Stimulated activated CD8-positive, alpha-beta memory T cell treated with anti-CD3 and anti-CD28 coated beads, Interleukin-15, amount 100 ng/mL, for 24 hours (primary cell): ENCODE results near the gene PNPLA7.
A peak's percentile ranks its signal among the peaks of the same experiment; 100 is the strongest.
"Not testable (repeated sequence)": the region's sequence is repeated elsewhere in the genome, so short reads cannot be mapped to it uniquely, and the experiment has no call there.

ENCODE experiments used
- DNase-seq: peaks from one replicate; pipeline ENCODE4 v3.0.0-alpha.2; 2020; ENCODE audit warnings: low read depth

PNPLA7 gene

DNA sequence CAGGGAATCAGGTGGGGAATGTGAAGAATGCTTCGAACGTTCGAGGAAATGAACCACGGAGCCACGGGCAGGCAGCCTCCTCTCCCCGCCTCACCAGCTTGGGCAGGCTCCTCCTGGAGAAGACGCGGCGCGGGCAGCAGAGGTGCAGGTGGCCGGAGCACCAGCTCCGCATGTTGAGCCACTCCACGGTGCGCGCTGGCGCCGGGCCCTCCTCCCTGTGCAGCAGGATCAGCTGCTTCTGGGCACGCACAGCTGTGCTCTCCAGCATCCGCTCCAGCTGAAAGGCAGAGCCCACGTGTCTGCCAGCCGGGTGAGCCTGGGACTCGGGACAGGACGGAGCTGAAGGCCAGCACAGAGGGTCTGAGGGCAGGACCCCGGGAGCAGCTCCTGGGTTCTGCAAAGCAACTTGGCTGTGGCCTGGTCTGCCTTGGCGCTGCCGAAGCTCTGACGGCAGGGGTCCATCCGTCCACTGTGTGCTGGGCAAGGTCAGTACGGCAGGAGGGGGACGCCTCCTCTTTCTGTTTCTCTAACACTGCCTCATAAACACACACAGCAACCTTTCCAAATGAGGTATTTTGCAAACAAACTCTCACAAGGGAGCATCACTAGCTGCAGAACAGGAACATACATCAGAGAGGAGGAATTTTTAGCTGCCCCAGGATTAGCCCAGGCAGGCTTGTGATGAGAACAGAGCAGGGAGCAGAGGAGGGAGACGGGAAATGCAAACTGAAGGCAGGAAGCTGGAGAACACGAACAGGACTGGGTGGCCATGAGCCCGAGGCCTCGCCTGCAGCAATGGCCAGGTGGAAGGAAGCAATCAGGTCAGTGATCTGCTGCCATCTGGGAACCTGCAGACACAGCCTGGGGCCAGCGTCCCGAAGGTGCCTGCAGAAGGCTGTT lies 71.0 kb downstream of the PNPLA7 start:
- DNase-seq: no peak

GRCh38 chr9:137478613-137478961 lies 71.6 kb downstream of the PNPLA7 start:
- DNase-seq: no peak

DNA sequence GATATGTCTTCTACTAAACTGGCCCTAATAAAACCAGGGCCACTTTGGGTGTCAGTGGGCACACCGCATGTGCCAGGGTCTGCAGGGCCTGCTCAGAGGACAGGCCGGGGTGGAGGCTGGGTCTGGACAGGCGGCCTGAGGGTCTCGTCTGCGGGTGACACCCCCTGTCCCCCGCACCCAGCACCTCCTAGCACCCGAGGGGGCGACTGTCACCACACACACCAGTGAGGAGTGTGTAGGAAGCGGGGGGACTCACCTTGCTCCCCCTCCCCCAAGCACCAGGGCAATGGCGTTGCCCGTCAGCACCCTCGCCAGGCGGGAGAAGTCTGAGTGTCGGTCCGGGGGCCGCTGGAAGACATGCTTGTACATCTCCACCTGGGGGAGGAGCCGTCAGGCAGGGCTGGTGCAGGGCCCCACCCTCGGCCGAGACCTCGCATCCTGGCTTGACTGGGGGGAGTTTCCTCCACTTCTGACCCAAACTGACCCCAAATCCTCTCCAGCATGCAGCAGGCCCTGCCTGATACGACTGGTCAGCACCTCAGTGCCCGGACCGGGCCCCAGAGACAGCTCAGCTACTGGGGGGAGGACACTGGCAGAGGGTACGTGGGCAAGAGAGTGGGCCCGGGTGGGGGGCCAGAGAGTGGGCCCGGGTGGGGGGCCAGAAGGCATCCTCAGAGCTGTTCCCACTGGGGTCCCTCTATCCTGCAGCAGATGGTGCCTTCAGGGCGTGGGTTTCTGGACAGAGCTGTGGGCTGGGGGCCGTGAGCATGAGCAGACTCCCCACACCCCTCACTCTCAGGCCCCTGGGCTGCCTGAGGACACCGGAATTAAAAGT lies 72.2 kb downstream of the PNPLA7 start:
- DNase-seq: no peak

GRCh38 chr9:137476856-137477255 lies 73.3 kb downstream of the PNPLA7 start:
- DNase-seq: no peak

GRCh38 chr9:137475666-137476065 lies 74.5 kb downstream of the PNPLA7 start:
- no peak for DNase-seq

DNA sequence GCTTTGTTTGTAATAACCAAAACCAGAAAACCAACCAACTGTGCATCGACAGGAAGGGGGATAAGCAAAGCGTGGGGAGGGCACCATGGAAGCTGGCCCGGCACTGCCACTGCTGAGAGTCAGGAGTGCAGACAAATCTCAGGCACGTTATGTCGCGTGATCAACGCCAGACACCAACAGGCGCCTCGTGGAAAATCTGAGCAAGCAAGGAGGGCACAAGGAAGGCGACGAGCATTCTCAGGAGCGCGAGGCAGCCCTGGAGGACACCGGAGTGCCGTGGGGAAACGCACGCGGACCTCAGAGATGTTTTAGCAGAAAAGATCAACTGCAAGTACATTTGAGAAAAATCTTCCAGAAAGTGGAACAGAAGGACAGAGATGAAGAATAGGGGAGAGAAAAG lies 75.9 kb downstream of the PNPLA7 start:
- no peak for DNase-seq

- DNase-seq: no peak
These were observed 79.4 kb downstream of the PNPLA7 start for GRCh38 chr9:137470785-137471184.

DNA sequence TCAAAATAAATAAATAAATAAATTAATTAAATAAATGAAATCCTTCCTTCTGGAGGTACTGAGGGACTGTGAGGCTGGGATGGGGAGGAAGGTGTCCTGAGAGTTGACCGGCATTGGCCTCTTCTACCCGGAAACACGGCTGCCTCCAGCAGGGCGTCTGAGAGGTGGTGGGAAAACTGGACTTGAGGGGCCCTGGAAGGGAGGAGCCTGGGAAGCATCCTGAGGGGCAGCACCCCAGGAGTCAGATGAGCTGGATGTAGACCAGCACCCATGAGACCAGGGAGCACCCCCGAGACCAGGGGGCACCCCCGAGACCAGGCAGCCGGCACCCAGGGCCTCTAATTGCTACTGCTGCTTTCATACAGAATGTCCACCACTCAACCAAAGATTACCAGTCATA lies 82.3 kb downstream of the PNPLA7 start:
- DNase-seq: no peak

DNA sequence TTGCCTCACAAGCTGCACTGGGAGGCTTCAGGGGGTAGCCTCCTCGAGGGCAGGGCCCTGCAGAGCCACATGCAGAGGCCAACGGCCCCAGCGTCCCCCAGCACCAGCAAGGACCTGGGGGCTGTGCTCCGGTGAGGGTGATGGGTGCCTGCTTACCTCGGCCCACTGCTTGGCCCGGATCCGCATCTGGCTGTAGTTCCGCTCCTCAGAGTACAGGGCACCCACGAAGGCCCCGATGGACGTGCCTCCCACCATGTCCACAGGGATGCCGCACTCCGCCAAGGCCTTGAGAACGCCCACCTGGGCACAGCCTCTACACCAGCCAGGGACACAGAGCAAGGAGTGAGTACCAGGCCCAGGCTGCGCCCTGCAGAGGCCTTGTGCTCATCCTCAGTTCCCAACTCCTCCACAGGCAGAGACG lies 83.0 kb downstream of the PNPLA7 start:
- no peak for DNase-seq

- not testable (repeated sequence) for DNase-seq
These were observed 83.7 kb downstream of the PNPLA7 start for GRCh38 chr9:137466389-137467085.

DNA sequence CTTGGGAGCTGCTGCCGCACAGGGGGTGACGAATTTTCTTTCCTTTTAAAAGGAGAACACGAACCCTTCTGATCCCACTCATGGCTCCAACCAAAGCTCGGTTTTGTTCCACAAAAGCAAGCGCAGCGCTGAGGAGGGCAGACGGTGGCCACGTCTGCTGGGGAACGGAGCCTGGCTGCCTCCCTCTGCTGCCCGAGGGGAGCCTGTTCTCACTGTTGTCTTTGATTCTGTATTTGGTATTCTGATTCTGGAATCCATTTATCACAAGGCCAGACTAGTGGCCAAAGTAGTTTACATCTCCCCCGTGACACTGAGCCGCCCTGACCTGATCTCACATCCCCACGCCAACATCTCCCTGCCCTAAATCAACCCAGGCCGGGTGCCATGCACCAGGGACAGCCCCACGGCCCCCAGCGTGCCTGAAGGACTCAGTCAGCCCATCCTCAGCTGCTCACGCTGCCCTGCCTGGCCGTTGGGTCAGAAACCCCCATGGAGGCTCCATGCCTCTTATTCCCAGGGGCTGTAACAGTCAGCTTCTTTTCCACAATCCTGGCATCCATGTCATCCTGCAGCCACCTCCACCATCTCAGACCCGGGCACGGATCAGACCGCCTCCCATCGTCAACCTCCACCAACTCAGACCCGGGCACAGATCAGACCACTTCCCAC lies 84.3 kb downstream of the PNPLA7 start:
- DNase-seq: no peak

DNA sequence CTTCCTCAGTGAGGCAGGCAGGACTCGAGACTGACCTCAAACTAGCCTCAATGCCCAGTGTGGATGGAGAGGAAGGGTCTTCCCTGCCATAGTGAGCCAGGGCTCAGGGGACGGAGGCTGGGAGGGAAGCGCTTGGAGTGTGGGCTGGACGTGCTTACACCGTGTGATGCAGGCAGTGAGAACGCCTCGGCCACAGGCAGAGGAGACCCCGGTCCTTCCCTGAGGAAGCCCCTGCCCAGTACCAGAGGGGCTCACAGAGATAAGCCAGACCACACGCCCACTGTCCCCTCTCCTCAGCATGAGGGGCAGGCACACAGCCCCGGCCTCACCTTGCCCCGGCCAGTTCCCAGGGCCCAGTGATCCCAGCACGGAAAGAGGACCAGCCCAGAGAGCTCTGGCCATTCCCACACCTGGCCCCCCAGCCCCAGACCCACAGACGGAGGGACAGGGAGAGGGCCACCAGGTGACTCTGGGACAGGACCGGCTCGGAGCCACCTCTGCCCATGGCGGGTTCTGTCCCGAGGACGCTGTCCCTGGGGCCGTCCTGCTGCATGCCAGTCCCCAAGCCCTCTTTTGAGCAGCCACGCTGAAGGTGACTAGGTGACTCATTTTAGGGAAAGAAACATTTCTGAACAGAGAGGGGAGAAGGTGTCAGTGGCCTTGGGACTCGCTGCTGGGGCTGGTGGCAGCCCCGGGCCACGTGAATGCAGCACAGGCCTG lies 85.0 kb downstream of the PNPLA7 start:
- DNase-seq: no peak

- no peak for DNase-seq
These were observed 85.8 kb downstream of the PNPLA7 start for GRCh38 chr9:137464291-137464999.

GRCh38 chr9:137463931-137464290 lies 86.3 kb downstream of the PNPLA7 start:
- no peak for DNase-seq

DNA sequence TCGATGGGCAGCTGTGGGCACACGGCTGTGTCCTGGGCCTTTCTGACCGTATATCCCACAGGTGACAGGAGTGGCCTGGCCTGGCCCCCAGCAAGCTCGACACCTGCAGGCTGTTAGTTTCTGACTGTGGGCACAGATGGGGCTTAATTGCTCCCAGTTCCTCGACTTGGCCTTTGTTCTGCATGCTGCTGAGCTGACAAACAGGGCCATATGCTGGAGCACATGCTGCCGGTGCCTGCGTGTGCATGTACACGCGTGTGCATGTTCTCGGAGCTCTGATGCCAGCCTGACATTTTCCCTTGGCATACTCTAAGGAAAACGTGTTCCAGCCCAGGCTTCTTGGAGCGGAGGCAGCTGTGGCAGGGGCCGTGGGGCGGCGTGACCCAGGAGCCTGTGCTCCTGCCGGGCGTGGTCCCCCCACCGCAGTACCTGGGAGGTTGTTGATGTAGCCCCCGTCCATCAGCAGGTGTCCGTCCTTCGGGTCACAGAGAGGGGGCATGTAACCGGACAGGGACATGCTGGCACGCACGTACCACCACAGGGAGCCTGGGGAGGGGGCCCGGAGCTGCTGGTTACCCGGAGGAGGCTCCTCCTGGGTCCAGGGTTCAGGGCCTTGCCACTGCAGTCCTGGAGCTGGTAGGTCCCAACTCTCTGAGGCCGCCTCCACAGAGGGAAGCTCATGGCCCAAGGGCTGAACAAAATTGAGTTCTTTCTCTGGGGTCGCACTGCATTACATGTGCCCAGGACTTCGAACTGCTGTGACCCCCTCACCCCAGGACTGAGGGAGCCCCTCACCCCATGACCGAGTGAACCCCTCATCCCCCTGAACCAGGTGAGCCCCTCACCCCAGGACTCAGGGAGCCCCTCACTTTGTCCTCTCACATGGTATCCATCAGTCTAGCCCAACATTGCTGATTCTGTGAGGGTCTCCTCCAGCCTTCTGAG lies 86.9 kb downstream of the PNPLA7 start:
- no peak for DNase-seq

DNA sequence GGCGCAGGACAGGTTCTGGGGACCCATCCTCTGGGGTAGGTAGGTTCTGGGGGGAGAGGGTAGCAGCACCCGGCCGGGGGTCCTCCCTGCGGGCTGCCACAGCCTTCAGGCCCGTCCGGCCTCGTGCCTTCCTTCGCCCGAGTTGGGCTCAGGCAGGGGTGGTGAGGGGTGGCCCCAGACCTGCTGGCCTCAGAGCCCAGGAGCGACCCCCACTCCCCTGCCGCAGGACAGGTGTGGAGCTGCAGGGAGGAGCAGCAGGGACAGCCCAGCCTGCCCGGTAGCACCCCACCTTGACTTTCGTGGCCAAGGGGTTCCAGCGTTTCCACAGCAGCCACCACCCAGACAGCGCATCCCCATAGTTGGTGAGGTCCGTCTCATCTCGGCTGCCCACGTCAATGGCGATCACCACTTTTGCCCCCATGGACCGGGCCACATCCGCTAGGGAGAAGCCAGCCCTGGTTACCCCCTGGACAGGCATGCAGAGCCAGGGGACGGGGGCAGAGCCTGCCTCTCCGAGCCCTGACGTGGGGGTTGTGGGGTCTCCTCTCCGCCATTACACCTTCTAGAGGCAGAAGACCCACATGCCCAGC lies 87.7 kb downstream of the PNPLA7 start:
- no peak for DNase-seq

- DNase-seq: peak; percentile 62
These were observed 88.4 kb downstream of the PNPLA7 start for GRCh38 chr9:137461663-137462395.

DNA sequence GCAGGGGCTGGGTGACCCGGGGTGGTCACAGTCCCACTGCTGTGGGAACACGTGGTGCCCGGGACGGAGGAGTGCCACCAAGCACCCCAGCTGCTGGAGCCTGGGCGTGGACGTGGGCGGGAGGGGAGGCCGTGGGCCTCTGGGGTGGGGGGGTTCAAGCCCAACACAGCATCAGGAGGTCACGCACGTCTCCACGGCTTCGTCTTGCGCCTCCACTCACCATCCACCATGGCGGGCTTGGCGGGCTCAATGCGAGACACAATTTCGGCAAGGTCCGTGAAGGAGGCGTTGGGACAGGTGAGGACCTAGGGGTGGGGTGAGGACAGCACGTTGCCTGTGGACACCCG lies 88.9 kb downstream of the PNPLA7 start:
- DNase-seq: no peak
